GM12892 (cell line): Measurements from ENCODE around the gene ARHGEF4.

Experiments
- POLR2A ChIP-seq: IDR thresholded peaks from 2 replicates; pipeline ENCODE4 v1.6.1; 2011; ENCODE audit warnings: low read depth, low read length, control low read depth
- POLR2AphosphoS5 ChIP-seq: IDR thresholded peaks from 2 replicates; pipeline ENCODE4 v1.6.1; 2011; ENCODE audit warnings: low read depth, low read length, control low read depth
- TAF1 ChIP-seq: IDR thresholded peaks from 2 replicates; pipeline ENCODE4 v1.6.1; 2011; ENCODE audit warnings: low read depth, mild to moderate bottlenecking, control low read depth, low read length, borderline replicate concordance

GRCh38 chr2:130918393-130918792, 81.7 kb downstream of the ARHGEF4 start:
- TF ChIP-seq POLR2A = no peak
- no peak for TF ChIP-seq POLR2AphosphoS5
- TF ChIP-seq TAF1 = no peak
